ENCODE measurements around the gene FRYL. TPM values are rescaled to one million over a fixed set of nuclear protein-coding genes. Genes with fewer than 3 reads are reported as not detected.

The FRYL gene
- total and polyA plus RNA-seq, 2 of the 13 experiments (the other 11 are each of a cell fraction or from before 2014, with no cell fraction given) = 9.7 to 19.6 TPM

GRCh38 chr4:48481581-48481980 is 298.5 kb downstream of the FRYL start:
- Histone ChIP-seq H3K9ac (ENCODE audit: insufficient read depth, low read depth, low read length) (no peak overlapping the region), H3K79me2 (ENCODE audit: insufficient read depth, low read length) (no peaks in the 10 kb centered on the region), H4K20me1 (ENCODE audit: insufficient read depth, low read length) (no peaks in the 10 kb centered on the region), H3K4me1 (ENCODE audit: insufficient read depth, low read length) (no peaks in the 10 kb centered on the region), H3K4me3 (replicated peaks in 1 of 3; ENCODE audit: insufficient read depth in 1 of 3, low read depth in 2 of 3, low read length in 3 of 3) (no peak overlapping the region), H3K4me2 (ENCODE audit: low read depth, low read length) (no peak overlapping the region), H3K27ac (ENCODE audit: extremely low read length, insufficient read depth, low read length) (no peak overlapping the region), H3K27me3 (ENCODE audit: control insufficient read depth in 1 of 2, insufficient read depth in 2 of 2, low read length in 2 of 2) (peaks cover 0 to 31% of the 10 kb centered on the region in 2 experiments; a peak in 3 of 5 replicates), H3K9me3 (ENCODE audit: low read length) (no peaks in the 10 kb centered on the region), H2AFZ (ENCODE audit: low read length) (no peak overlapping the region), H3K36me3 (replicated peaks in 1 of 2; ENCODE audit: control insufficient read depth in 1 of 2, insufficient read depth in 2 of 2, low read length in 2 of 2) (no peaks in the 10 kb centered on the region)
- BruUV-seq (replicated peaks) = no TSS peak
- CTCF ChIA-PET (ENCODE audit: low intra/inter-chr PET ratio, low total read pairs) = no interaction called here
- WGBS (ENCODE audit: low lambda C conversion rate) = 3% methylated on average over 1 of the region's 1 CpG
- POLR2A ChIA-PET = no interaction called here
- ATAC-seq = no peak
- no peak for DNase-seq (ENCODE audit: low spot score)
- in situ Hi-C loops (cut with HindIII; ENCODE audit: extremely low pct_ligation_motif_present, low pct_unique_long_range_greater_than_20kb) (no loop called here), intact Hi-C loops (cut with micrococcal nuclease; ENCODE audit: unreplicated experiment) (no loop called here)
- FAIRE-seq = no peak
- TF ChIP-seq KLF16 (CRISPR knock-in tag; IDR thresholded peaks at IDR 0.05) (no peak), NFATC3 (CRISPR knock-in tag; IDR thresholded peaks at IDR 0.05) (no peak), TAF1 (CRISPR knock-in tag; IDR thresholded peaks at IDR 0.05) (no peak), SMAD3 (CRISPR knock-in tag; IDR thresholded peaks at IDR 0.05) (no peak), ZC3H13 (CRISPR knock-in tag; IDR thresholded peaks at IDR 0.05) (no peak), ZFP90 (CRISPR knock-in tag; IDR thresholded peaks at IDR 0.05; ENCODE audit: borderline replicate concordance) (no peak), ZNF350 (CRISPR knock-in tag; IDR thresholded peaks at IDR 0.05; ENCODE audit: borderline replicate concordance, low read depth) (no peak), ZNF782 (CRISPR knock-in tag; IDR thresholded peaks at IDR 0.05; ENCODE audit: borderline replicate concordance) (no peak), FOXP4 (CRISPR knock-in tag; IDR thresholded peaks at IDR 0.05) (no peak), TEAD2 (CRISPR knock-in tag; IDR thresholded peaks at IDR 0.05) (no peak), AKAP8 (CRISPR knock-in tag; IDR thresholded peaks at IDR 0.05) (no peak), ZNF383 (CRISPR knock-in tag; IDR thresholded peaks at IDR 0.05; ENCODE audit: borderline replicate concordance) (no peak), MTERF4 (CRISPR knock-in tag; IDR thresholded peaks at IDR 0.05) (no peak), ATF7-NPFF (CRISPR knock-in tag; IDR thresholded peaks at IDR 0.05; ENCODE audit: low read depth) (no peak)

Data from HepG2 (cell line).